Natural killer cell (primary cell): Measurements from ENCODE around the gene DLX4. TPM values are rescaled to one million over a fixed set of nuclear protein-coding genes. Genes with fewer than 3 reads are reported as not detected.

Experiments used
- ATAC-seq, 3 donors: fragments of 150-1000 bp in 2 of 3; fragments of 200-7000 bp in 1 of 3; cut with Tn5 transposase; 1 replicate in 1 of 3; 2 replicates in 2 of 3; pipeline ENCODE4 v1.10.0; 2021; ENCODE audit warnings: mild to moderate bottlenecking in 2 of 3, moderate library complexity in 2 of 3
- DNase-seq, 2 donors: peaks; one replicate each; pipeline versions ENCODE4 v3.0.0 to v3.0.0-alpha.2; 2013 to 2021; ENCODE audit warnings: mixed read lengths in 1 of 2
- H3K27ac ChIP-seq: one replicate; pipeline ENCODE4 v1.5.1; 2013; ENCODE audit warnings: mild to moderate bottlenecking, low read length
- H3K27me3 ChIP-seq: one replicate; pipeline ENCODE4 v1.6.1; 2013; ENCODE audit warnings: low read length; ENCODE audit not compliant: control insufficient read depth, insufficient read depth
- H3K36me3 ChIP-seq: one replicate; pipeline ENCODE4 v1.6.1; 2013; ENCODE audit warnings: low read length; ENCODE audit not compliant: control insufficient read depth, insufficient read depth
- H3K4me1 ChIP-seq: one replicate; pipeline ENCODE4 v1.6.1; 2013; ENCODE audit warnings: low read length; ENCODE audit not compliant: control insufficient read depth, insufficient read depth
- H3K4me3 ChIP-seq: one replicate; pipeline ENCODE4 v1.5.1; 2013; ENCODE audit warnings: low read length
- H3K9me3 ChIP-seq: one replicate; pipeline ENCODE4 v1.6.1; 2013; ENCODE audit warnings: low read length; ENCODE audit not compliant: control insufficient read depth, insufficient read depth
- H3K27ac Mint-ChIP-seq, 2 donors: one replicate each; pipeline ENCODE4 v1.8.0; 2022; ENCODE audit warnings: mild to moderate bottlenecking in 2 of 2, mixed read lengths in 2 of 2, moderate library complexity in 1 of 2
- H3K27me3 Mint-ChIP-seq, 2 donors: one replicate each; pipeline ENCODE4 v1.8.0; 2022; ENCODE audit warnings: low read depth in 2 of 2, mixed read lengths in 2 of 2
- H3K36me3 Mint-ChIP-seq: one replicate; pipeline ENCODE4 v1.8.0; 2022; ENCODE audit warnings: mixed read lengths
- H3K4me1 Mint-ChIP-seq, 2 donors: one replicate each; pipeline ENCODE4 v1.8.0; 2022; ENCODE audit warnings: mixed read lengths in 2 of 2
- H3K4me3 Mint-ChIP-seq: one replicate; pipeline ENCODE4 v1.8.0; 2022; ENCODE audit warnings: mild to moderate bottlenecking, moderate library complexity, mixed read lengths
- H3K9me3 Mint-ChIP-seq, 2 donors: one replicate each; pipeline ENCODE4 v1.8.0; 2022; ENCODE audit warnings: mixed read lengths in 2 of 2
- CTCF ChIP-seq: fragments of 200-600 bp; IDR thresholded peaks from one replicate; pipeline ENCODE4 v1.8.0; 2022; ENCODE audit warnings: antibody characterized with exemption
- WGBS: methylation state at CpG from one replicate; pipeline ENCODE4 v1.1.7; 2013; ENCODE audit warnings: missing lambda C conversion rate; ENCODE audit not compliant: insufficient coverage; 5-methylcytosine and 5-hydroxymethylcytosine counted together
- intact Hi-C: fragments of 100-400 bp; cut with micrococcal nuclease; formaldehyde crosslinking; loops from one replicate; pipeline ENCODE4 v1.14.2; 2022
- total RNA-seq, 4 donors: library from RNA; stranded (reverse); fragments of 120-200 nt in 1 of 4; gene quantifications; one replicate each; pipeline versions ENCODE4 v1.2.3 to v1.2.4, GENCODE V29; 2013 to 2022

Gene DLX4
- total RNA-seq, 3 donors from 2014 or later (not counting 1 experiment from before 2014, with no cell fraction given): 0.35 to 1.1 TPM; not detected in 1

GRCh38 chr17:49970498-49970897 is 1.5 kb downstream of the DLX4 start:
- WGBS: 79% methylated on average over 3 of the region's 3 CpGs
- H3K27ac Mint-ChIP-seq: no peak overlapping the region
- Histone ChIP-seq H3K27me3 (peaks cover 80% of the 10 kb centered on the region), H3K27ac (no peak overlapping the region), H3K4me1 (peaks cover 40% of the 10 kb centered on the region), H3K36me3 (no peaks in the 10 kb centered on the region), H3K9me3 (no peaks in the 10 kb centered on the region), H3K4me3 (no peak overlapping the region)
- no peaks in the 10 kb centered on the region for H3K9me3 Mint-ChIP-seq
- ATAC-seq: no peak
- H3K4me3 Mint-ChIP-seq: peak overlapping the region; percentile 88
- H3K27me3 Mint-ChIP-seq: peaks cover 44 to 79% of the 10 kb centered on the region in 2 donors
- H3K4me1 Mint-ChIP-seq: peaks cover 28 to 58% of the 10 kb centered on the region in 2 donors
- no peak for TF ChIP-seq CTCF
- no peaks in the 10 kb centered on the region for H3K36me3 Mint-ChIP-seq
- no peak for DNase-seq
- intact Hi-C loops: no loop called here

GRCh38 chr17:49971199-49971847 is 2.3 kb downstream of the DLX4 start:
- peak overlapping the region; percentile 88 for H3K4me3 Mint-ChIP-seq
- Histone ChIP-seq H3K4me1 (peaks cover 40% of the 10 kb centered on the region), H3K4me3 (no peak overlapping the region), H3K36me3 (no peaks in the 10 kb centered on the region), H3K9me3 (no peaks in the 10 kb centered on the region), H3K27me3 (peaks cover 73% of the 10 kb centered on the region), H3K27ac (no peak overlapping the region)
- H3K36me3 Mint-ChIP-seq: no peaks in the 10 kb centered on the region
- no peaks in the 10 kb centered on the region for H3K9me3 Mint-ChIP-seq
- WGBS: 9% methylated on average over 32 of the region's 35 CpGs
- H3K27ac Mint-ChIP-seq: peak overlapping the region in 1 of 2 donors; percentile 18
- intact Hi-C loops: no loop called here
- no peak for ATAC-seq
- TF ChIP-seq CTCF: no peak
- peaks cover 41 to 75% of the 10 kb centered on the region in 2 donors for H3K27me3 Mint-ChIP-seq
- peaks cover 20 to 54% of the 10 kb centered on the region in 2 donors for H3K4me1 Mint-ChIP-seq
- no peak for DNase-seq

GRCh38 chr17:49971848-49972485 is 3.0 kb downstream of the DLX4 start:
- Mint-ChIP-seq H3K9me3 (no peaks in the 10 kb centered on the region), H3K27ac (peak overlapping the region in 1 of 2 donors; percentile 18), H3K27me3 (peaks cover 42 to 76% of the 10 kb centered on the region in 2 donors), H3K36me3 (no peaks in the 10 kb centered on the region), H3K4me1 (peaks cover 20 to 54% of the 10 kb centered on the region in 2 donors), H3K4me3 (no peak overlapping the region)
- DNase-seq: no peak
- Histone ChIP-seq H3K27ac (no peak overlapping the region), H3K27me3 (peaks cover 69% of the 10 kb centered on the region), H3K9me3 (no peaks in the 10 kb centered on the region), H3K4me3 (no peak overlapping the region), H3K36me3 (no peaks in the 10 kb centered on the region), H3K4me1 (peaks cover 40% of the 10 kb centered on the region)
- intact Hi-C loops: no loop called here
- WGBS: 5% methylated on average over 55 of the region's 55 CpGs
- no peak for ATAC-seq
- no peak for TF ChIP-seq CTCF
